ENCODE measurements around the gene RREB1.

Gene RREB1

DNA sequence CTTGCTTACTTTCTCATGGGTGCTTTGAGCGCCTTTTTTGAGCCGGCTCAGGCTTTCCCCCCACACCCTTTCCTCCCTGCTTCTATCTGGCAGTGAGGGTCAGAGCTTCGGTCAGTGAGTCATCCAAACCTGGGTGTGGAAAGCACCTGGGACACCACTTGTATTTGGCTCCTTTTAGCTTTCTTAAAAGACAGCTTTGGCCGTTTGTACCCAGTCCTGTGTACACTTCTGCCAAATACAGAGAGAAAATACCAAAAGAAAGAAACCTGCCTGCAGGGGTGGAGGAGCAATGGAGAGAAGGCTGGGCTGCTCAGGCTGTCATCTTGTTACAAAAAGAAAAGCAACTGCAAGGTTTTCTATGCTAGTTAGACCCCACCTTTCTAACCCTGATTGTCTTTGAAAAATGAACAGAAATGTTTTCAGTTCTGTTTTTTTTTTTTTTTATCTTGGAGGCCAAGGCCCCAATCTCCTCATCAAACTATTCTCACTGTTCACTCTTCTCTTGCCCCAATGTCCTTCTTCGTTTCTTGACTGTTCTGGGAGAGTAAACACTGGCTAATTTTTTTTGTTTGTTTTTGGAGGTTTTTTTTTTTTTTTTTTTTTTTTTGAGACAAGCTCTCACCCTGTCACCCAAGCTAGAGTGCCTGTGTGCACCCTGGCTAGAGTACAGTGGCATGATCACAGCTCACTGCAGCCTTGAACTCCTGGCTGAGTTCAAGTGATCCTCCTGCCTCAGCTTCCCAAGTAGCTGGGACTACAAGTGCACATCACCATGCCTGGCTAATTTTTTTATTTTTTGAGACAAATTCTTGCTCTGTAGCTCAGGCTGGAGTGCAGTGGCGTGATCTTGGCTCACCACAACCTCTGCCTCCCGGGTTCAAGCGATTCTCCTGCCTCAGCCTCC, 128.8 kb downstream of the RREB1 start:
- H3K27ac ChIP-seq = peak overlapping the region; percentile 40
- DNase-seq (ENCODE audit: low read depth, low spot score) = no peak

DNA sequence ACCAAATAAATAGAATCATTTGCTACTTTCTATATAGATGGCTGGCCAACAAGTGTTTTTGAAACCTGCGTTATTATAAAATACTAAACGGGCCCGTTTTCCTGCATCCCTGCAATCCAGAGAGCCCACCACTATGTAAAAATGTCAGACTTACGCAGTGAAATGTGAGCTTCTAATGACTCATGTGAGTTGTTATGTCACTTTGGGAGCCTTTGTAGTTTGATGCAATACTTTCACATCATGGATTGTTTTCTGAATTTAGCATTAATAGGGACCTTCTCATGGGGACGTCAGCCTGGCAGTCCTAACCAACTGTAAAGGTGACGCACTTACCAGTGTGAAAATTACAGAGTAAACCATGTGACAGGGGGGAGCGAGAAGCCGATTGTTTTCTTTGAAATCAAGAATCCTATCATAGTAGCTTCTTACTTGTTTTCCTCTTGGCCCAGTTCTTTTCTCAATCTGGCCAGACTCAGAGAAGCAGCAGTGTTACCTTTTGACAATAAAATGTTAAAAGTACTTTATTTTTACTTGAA, 130.0 kb downstream of the RREB1 start:
- H3K27ac ChIP-seq = no peak overlapping the region
- DNase-seq (ENCODE audit: low read depth, low spot score) = no peak

DNA sequence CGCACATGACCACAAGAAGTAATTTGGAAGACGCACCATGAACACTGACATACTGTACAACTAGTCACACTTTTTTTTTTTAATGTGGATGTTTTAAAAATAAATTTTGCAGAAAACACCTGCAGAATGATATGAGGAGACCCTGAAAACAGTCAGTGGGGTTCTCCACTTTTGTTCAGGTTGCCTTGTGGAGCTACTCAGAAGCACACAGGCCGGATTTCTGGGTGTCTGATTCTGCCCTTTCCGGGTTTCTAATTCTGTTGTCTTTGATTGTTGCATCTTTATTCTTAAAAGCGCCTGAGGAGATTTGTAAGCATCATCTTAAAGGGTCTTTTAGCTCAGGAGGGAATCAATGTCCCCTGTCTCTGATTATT, 130.8 kb downstream of the RREB1 start:
- no peak overlapping the region for H3K27ac ChIP-seq
- DNase-seq (ENCODE audit: low read depth, low spot score) = no peak

DNA sequence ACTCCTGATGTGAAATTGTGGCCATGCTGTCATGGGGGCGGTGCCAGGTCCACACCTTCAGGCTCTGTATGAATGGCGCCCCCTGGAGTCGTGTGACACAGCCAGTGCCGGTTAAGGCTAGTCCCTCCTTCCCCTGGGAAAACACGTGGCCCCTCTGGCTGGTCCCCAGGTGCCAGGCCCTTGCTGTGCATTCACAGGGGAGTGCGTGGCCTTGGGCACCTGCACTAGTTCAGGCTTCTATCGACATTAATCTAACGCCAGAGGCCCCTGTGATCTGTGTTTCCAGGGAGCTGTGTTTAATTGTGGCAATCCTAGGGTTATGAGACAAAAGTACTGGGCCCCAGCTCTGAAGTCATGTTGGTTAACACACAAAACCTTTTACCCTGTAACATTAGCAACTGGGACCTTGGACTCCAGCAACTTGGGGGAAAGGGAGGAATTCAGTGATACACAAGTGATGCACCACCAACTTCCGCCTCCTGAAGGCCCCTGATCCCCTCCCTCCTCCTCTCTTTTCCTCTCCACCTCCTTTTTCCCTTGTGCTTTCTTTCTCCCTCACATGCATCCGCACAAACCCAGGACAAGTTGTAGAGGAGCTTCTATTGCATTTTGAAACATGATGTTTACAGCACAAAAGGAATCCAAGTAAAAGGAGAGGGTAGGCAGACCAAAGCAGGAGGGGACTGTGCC, 131.3 kb downstream of the RREB1 start:
- H3K27ac ChIP-seq = no peak overlapping the region

DNA sequence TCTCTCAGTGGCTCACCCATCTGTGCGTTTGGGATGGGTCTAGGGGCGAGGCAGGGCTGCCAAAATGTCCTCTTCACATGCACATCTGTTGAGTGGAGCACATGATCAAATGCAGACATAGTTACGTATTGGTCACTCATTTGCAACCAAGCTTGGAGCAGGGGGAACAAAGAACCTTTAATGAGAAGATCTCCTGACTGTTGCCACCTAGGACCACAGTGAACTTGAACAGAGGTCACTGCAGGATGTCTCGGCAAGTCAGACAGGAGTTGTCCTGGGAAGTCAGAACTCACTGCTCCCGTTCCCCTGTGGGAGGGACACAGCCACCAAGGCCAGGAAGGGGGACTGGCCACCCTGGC, 131.8 kb downstream of the RREB1 start:
- no peak overlapping the region for H3K27ac ChIP-seq
- DNase-seq (ENCODE audit: low read depth, low spot score) = no peak

More for the DNA sequence above, 131.3 kb downstream of the RREB1 start:
- DNase-seq (ENCODE audit: low read depth, low spot score) = no peak

DNA sequence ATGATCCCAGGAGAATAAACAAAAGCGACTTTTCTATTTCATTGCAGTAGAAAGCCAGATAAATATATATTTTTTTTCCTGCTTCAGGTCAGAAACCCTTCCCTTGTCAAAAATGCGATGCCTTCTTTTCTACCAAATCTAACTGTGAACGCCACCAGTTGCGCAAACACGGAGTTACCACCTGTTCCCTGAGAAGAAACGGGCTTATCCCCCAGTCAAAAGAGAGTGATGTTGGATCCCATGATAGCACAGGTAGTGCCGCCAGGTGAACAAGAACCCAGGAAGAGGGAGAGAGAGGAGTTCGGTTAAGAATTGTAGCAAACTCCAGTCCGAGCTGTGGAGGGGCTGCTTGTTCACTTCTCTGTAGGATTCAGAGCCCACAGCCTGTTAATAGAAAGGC, 132.6 kb downstream of the RREB1 start:
- DNase-seq (ENCODE audit: low read depth, low spot score) = no peak
- no peak overlapping the region for H3K27ac ChIP-seq

DNA sequence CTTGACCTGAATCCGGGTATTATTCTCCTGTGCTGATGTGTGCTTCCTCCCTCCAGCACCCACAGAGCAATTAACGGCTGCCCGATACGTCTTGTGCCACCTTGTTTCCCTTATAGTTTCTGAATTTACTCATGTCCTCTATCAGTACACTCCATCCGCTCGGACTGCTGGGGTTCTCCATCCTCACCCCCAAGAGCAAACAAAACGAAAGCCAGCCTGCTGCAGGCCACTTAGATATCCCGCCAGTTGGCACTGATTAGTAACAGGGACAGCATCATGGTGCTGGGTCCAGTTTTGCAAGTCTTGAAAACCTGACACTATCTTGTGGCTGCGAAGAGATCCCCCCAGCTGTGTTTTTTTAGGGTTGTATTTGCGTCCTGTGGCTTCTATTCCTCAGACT, 133.4 kb downstream of the RREB1 start:
- no peak for DNase-seq (ENCODE audit: low read depth, low spot score)
- H3K27ac ChIP-seq = no peak overlapping the region

DNA sequence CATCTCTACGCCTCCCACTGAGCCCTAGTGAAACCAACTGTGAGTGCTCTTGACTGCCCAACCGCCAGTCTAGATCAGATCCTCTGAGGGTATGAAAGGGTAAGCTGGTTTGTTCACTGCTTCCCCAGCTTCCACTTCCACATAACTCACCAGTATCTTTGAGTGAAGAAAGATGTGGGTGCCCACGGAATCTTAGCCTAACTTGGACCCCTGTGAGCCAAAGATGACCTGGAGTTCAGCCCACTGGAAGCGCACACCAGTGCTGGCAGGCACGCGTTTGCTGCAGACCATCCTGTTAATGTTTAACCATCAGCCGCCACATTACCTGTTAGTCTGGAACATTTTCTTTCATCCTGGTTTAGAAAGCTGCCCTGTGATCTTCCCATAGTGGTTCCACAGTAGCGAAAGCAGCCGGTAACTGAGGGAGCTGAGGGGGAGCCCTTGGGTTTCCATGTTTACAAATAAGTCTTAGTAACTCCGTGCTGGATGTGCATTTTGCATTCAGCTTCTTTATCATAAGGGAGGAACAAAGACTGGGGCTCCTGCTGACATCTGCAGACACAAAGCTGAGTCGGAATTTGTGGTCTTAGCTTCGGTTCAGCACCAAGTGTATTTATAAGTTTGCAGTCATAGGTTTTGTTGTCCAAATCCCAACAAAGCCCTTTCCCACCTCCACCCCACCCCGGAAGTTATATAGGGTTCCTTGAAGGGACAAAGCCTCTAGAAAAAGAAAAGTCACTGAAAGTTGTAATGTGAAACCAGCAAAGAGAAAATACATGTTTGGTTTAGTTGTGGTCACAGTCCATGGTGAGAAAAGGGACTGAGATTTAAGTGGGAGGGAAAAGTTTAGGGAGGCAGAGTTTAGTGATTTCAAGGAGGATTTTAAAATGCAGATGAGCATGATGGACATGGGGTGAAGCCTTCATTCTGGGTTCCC, 134.2 kb downstream of the RREB1 start:
- no peak for DNase-seq (ENCODE audit: low read depth, low spot score)
- H3K27ac ChIP-seq = peak overlapping the region; percentile 43

DNA sequence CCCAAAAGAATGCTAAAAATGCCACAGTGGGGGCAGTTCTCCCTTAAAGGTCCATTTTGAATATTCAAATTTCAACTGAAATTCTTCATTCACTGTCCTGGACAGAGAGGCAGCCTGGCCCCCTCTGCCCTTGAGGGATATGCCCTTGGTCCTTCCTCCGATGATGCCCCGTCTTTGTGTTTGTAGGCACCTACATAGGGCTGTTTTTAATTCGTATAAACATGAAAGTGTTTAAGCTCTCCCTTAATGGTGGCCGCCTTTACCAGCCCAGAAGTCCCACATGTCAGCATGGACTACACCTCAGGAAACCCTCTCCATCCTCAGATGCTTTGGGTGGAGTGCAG, 135.0 kb downstream of the RREB1 start:
- H3K27ac ChIP-seq = peak overlapping the region; percentile 43
- no peak for DNase-seq (ENCODE audit: low read depth, low spot score)

DNA sequence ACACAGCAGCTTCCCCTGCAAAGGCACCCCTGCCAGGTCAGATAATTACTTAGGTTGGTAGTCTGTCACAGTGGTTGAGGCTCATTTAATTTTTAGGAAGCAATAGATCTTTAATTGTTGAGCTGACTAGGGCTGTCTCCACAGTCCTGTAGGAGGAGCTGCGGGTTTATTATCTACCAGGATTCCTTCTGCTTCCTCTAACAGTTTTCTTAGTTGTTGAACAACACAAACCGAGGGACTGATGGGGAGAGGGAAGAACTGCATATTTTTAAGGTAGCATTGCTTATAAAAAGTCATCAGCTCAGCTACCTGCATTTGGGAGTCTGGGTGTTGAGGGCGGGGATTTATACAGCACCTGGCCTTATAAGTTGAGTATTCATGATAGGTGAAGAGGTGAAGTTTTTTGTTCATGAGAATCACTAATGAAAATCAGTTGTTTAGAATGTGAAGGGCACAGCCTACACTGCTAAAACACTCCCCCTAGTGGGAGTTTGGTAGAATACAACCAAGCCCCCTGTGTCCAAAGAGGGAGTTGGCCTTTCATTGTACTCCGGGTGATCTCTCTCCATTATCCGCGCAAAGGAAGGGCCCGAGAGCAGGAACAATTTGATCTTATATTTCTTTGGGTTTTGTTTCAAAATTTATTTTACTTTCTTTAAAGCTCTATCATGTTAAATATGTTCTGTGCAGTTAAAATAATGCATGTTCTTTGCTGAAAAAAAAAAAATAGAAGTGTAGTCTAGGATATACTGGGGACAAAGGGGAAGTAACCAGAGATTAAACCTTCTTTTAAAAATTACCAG, 135.6 kb downstream of the RREB1 start:
- peak overlapping the region; percentile 43 for H3K27ac ChIP-seq
- no peak for DNase-seq (ENCODE audit: low read depth, low spot score)

DNA sequence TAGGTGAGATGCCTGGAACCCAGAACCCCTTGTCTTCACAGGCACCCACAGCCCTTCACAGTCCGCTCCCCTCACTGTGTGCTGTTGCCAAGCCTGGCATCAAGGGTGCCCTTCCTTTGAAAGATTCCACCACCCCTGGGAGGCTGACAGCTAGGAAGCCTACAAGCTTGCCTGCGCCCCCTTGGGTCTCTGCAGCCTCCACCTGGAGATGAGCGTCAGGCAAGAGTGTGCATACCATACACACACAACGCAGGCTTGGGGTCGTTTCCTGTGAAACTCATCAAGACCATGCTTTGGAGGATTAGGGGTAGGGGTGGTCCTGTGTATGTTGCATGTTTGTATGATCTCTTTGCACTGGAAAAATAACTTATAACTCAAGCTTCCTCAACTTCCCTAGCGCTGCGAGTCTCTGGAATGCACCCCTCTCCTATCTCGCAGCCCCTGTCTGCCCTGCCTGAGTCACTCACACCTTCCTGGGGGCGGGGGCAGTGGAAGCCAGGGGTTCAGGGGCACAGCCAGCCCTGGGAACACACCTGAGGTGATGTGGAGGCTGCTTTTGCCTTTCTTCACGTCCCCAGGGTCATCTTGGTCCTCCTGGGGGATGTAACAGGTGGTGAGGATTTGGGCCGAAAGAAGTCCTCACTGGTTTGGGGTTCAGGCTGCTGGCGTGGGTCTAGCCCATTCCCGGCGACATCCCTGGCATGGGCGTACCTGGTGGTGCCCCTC, 138.1 kb downstream of the RREB1 start:
- no peak overlapping the region for H3K27ac ChIP-seq
- DNase-seq (ENCODE audit: low read depth, low spot score) = no peak

DNA sequence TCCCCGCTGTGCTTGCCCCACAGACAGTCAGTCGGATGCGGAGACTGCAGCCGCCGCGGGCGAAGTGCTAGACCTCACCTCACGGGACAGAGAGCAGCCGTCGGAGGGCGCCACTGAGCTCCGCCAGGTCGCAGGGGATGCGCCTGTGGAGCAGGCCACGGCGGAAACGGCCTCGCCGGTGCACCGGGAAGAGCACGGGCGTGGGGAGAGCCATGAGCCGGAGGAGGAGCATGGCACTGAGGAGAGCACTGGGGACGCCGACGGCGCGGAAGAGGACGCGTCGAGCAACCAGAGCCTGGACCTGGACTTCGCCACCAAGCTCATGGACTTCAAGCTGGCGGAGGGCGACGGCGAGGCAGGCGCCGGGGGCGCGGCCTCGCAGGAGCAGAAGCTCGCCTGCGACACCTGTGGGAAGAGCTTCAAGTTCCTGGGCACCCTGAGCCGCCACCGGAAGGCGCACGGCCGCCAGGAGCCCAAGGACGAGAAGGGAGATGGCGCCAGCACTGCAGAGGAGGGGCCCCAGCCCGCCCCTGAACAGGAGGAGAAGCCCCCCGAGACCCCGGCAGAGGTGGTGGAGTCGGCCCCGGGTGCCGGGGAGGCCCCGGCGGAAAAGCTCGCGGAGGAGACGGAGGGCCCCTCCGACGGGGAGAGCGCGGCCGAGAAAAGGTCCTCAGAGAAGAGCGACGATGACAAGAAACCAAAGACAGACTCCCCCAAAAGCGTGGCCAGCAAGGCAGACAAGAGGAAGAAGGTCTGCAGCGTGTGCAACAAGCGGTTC, 138.8 kb downstream of the RREB1 start:
- DNase-seq (ENCODE audit: low read depth, low spot score) = no peak
- no peak overlapping the region for H3K27ac ChIP-seq

DNA sequence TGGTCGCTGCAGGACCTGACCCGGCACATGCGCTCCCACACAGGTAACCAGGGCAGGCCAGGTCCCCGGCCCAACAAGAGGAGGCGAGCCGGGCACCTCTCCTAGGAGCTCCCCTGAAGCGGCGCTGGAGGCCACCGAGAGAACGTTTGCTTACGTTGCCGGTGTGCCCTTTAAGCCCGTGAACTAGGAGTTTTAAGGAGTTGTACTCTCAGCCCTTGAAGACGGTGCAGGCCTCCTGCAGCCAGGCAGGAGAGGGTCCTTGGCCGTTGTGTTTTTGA, 139.4 kb downstream of the RREB1 start:
- DNase-seq (ENCODE audit: low read depth, low spot score) = no peak
- H3K27ac ChIP-seq = no peak overlapping the region

DNA sequence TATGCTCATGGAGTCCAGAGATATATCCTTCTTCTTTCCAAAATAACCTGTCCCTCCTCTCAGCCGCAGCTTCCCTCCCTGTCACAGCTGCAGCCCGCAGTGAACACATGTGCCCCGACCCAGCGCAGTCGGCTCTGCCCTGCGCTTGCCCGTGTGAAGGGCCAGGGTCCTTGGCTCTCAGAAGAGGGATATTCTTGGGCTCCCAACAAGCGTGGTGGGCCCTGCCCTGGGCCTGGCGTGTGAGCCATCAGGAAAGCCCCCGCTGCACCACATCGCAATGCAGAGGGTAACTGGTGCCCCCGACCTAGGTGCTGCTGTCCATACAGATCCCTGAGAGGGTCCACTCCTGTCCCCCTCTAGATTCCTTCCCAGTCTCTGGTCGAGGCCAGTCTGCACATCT, 140.1 kb downstream of the RREB1 start:
- H3K27ac ChIP-seq = no peak overlapping the region

DNA sequence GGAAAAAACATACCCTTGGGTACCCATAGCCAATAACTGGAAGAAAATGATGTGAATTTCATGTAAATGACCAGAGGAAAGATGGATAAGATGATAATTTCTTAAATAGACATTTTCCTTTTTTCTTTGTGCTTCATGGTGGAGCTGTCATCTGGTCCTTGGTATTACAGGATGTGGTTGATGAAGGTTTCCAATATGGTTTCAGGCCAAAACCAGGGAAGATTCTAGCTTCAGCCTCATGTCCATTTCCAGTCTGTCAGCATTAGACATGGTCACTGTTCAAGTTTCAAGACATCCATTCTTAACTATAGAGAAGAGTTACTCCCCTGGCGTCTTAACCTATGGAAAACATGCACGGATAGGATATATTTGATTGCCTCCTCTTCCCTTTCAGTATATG, 141.6 kb downstream of the RREB1 start:
- H3K27ac ChIP-seq = no peak overlapping the region
- no peak for DNase-seq (ENCODE audit: low read depth, low spot score)

More for the DNA sequence above, 140.1 kb downstream of the RREB1 start:
- no peak for DNase-seq (ENCODE audit: low read depth, low spot score)

DNA sequence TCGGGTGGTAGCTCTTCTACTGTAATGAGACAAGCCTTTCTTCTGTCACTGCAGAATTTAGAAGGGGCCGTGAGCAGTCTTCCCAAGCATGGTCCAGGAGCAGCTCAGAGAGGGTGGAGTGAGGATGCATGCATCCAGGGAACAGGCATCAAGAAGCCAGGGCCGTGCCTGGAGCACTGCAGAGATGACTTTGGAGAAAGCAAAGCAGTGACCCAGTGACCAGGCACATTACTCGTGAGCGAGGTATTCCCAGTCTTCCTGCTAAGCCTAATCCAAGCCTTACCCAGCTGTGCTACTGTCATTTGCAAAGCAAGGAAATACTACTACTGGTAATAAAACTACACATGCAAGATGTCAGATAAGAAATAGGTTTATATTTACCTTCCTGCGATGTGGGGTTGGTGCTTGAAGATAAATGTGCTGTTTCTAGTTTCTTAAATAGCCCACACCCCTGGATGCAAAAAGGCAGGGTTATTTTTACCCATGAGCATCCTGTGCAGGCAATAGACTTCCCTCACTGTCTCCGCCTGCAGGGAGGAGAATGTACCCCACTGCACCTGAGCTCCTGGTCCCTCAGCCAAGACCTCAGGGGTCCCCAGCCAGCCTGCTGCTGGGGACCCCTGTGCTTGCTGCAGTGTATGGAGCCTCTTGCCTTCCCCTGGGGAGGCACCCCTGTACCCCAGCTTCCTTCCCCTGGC, 142.3 kb downstream of the RREB1 start:
- no peak overlapping the region for H3K27ac ChIP-seq
- DNase-seq (ENCODE audit: low read depth, low spot score) = no peak

DNA sequence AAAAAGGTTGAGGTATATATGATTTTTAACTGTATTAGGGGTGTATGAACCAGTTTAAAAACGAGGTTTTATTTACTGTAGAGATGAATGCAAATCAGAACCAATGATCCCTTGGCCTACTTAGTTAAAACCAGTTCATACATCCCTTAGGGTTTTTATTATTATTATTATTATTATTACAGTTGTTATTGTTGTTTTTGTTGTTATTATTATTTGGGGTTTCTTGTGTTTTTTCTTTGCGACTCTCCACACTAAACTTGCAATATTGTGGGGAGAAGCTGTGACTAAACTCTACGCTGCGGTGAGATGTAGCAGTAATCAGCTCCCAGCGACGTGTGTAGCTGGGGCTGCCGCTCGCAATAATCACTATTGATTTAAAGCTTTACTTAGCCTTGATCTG, 143.1 kb downstream of the RREB1 start:
- no peak for DNase-seq (ENCODE audit: low read depth, low spot score)
- H3K27ac ChIP-seq = no peak overlapping the region

DNA sequence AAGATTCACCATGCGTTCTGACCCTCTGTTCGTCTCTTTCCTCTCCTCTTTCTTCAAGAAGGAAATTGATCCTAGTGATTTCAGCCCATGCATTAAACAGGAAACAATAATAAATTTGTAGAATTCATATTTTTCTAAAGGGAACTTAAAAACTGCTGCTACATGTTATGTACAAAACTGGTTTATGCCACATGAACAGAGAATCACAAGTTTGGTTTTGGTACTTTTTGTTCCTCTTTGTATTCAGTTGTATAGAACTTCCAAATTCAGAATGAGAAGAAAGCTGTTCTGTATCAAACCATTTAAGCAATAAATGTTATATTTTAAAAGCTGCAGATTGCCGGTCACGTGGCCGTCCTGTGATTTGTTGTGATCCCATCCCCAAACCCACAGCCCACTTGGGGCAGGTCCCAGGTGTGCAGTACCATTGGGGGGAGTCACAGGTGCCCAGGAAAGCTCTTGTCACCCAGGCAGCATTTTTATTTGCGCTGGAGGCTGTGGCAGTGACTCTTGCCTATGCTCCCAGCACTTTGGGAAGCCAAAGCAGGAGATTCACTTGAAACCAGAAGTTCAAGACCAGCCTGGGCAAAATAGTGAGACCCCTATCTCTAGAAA, 144.0 kb downstream of the RREB1 start:
- no peak overlapping the region for H3K27ac ChIP-seq
- DNase-seq (ENCODE audit: low read depth, low spot score) = no peak
